HG03095 (cell line): ENCODE measurements around the gene BCKDK.
"Not testable (repeated sequence)": the region's sequence is repeated elsewhere in the genome, so short reads cannot be mapped to it uniquely, and the experiment has no call there.

Experiments used
- ATAC-seq: cut with Tn5 transposase; IDR thresholded peaks from one replicate; pipeline ENCODE4 v1.9.1; 2021; ENCODE audit warnings: moderate library complexity; ENCODE audit not compliant: unreplicated experiment

BCKDK gene

DNA sequence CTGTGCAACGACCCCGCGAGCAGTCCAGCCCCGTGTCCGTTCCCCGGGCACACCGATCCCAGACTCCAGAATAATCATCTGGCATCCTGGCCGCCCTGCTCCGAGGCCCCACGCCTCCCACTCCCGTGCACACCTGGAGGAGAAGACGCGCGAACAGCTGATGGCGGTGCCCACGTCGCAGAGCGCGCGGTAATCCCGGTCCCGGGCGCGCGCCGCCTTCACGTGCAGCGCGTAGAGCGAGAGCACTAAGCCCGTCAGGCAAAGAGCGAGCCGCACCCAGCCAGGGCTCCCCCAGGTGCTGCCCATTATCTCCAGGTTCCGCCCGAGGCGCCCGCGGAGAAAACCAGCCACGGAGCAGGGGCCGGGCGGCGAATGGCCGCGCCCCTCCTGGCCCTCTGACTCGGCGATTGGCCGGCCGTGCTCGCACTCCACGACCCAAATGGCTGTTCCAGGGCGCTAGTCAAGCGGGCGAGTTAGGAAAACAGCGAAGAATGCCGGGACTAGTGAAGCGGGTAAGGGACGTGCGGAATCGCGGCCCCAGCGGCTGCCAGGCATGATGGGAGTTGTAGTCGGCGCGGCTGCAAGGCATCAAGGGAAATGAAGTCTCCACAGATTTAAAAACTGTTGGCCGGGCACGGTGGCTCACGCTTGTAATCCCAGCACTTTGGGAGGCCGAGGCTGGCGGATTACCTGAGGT is 13.6 kb upstream of the BCKDK start, which contains the start of gene VKORC1:
TSS of gene VKORC1 (minus strand) at position 374 of the 697 bp plus-strand sequence. CDS start at position 306, 68 bp downstream.
- ATAC-seq, result peak; percentile 81

DNA sequence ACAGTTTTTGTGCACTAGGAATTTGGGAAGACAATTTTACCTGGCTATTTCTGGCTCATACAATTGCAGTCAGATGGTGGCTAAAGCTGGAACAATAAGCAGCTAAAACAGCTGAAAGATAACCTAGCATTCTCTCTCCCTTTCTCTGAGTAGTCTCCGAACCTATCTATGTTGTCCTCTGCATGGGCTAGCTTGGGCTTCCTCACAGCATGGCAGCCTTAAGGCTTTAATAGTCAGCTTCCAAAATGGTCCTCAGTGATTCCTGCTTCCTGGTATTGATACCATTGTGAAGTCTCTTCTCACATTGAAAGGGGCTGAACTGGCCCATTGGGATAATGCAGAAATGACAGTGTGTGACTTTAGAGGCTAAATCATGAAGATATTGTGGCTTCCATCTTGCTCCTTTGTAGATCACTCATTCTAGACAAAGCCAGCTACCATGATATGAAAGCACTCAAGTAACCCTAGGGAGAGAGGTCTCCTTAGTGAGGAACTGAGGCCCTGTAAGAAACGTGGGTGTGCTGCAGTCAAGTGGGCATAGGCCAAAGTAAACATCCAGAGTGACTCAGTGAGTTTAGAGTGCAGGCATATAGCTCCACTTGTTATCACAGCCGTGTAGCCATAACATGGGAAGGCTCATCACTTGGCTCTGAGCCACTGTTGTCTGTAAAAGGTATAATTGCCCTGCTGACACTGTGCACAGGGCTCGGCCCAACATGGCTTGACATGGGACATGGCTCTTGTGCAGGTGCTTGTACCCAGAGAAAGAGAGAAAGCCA is 8.1 kb upstream of the BCKDK start:
- ATAC-seq, result no peak

DNA sequence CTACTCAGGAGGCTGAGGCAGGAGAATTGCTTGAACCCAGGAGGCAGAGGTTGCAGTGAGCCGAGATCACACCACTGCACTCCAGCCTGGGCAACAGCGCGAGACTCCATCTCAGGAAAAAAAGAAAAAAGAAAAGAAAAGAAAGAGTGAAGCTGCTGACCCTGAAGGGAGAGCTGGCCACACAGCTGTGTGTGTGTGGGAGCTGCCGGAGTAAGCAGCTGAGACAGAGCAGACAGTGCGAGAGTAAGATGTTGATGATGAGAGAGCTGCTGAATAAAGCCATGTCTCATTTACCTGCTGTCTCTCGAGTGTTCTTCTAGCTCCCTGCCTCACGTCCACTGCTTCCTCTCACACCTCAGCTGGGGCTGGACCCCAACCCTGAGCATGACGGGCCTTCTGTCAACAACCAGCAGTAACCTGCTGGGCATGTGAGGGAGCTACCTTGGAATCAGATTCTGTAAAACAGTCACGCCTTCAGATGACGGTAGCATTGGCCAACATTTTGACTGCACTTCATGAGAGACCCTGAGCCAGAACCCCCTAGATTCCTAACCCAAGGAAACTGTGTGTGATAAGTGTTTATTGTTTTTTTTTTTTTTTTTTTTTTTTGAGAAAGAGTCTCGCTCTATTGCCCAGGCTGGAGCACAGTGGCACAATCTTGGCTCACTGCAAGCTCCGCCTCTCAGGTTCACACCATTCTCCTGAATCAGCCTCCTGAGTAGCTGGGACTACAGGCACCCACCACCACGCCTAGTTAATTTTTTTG is 7.1 kb upstream of the BCKDK start:
- ATAC-seq, result not testable (repeated sequence)

DNA sequence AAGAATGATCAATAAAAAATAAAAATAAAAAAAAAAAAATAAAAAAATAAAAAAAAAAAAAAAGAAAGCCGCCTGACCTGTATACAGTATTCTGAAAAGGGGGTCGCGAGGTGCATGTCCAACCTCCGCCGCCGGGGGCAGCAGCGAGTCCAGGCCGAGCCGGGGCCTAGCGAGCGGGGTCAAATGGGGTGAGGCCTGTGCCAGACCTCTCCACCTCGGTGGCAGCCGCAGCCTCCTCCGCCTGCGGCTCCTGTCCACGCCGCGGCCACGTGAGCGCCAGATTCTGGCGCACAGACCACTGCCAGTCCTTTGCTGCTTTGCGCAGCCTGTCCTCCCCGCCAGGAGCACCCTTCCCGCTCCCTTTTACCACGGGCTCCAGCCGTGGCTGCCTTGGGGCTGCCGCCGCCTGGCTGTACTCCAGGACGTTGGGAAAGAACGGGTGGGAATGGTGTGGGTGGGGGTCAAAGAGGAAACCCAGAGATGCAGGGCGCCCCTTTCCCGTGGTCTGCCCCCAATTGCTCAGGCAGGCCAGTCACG is 2.4 kb upstream of the BCKDK start:
- no peak for ATAC-seq

DNA sequence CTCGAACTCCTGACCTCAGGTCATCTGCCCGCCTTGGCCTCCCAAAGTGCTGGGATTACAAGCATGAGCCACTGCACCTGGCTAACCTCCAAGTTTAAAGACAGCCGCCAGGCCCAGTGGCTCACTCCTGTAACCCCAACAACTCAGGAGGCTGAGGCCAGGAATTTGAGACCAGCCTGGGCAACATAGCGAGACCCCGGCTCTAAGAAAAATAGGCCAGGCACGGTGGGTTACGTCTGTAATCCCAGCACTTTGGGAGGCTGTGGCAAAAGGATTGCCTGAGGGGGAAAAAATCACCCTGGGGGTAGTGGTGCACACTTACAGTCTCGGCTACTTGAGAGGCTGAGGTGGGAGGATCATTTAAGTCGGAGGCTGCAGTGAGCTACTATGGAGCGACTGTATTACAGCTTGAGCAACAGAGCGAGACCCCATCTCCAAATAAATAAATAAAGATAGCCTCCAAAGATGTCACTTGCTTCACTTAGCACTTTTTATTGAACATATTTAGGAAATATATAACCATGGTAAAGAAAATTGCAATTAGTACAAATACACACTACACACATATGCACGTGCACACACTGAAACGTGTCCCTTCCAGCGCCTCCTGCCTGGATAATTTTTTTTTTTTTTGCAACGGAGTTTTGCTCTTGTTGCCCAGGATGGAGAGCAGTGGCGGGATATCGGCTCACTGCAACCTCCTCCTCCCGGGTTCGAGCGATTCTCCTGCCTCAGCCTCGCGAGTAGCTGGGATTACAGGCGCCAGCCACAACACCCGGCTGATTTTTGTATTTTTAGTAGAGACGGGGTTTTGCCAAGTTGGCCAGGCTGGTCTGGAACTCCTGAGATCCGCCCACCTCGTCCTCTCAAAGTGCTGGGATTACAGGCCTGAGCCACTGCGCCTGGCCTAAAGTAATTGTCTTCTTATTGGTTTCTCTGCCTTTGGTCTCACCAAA is 1.4 kb upstream of the BCKDK start:
- no peak for ATAC-seq

DNA sequence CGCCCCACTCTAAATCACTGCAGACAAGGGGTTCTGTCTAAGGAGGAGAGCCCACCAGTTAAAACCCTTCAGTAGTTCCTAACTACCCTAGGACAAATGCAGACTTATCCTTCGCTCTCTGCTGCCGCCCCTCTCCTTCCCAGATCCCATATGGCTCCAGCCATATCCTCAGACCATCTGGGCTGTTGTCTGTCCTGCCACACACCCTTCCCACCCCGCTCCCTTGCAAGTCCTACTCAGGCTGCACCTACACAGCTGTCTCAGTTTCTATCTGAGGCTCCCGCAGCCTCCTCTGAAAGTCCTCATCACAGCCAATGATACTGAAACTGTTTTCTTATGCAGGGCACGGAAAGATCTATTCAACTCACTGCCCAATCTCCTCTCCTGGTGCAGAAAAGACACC is 720 bp upstream of the BCKDK start:
- peak; percentile 43 for ATAC-seq

DNA sequence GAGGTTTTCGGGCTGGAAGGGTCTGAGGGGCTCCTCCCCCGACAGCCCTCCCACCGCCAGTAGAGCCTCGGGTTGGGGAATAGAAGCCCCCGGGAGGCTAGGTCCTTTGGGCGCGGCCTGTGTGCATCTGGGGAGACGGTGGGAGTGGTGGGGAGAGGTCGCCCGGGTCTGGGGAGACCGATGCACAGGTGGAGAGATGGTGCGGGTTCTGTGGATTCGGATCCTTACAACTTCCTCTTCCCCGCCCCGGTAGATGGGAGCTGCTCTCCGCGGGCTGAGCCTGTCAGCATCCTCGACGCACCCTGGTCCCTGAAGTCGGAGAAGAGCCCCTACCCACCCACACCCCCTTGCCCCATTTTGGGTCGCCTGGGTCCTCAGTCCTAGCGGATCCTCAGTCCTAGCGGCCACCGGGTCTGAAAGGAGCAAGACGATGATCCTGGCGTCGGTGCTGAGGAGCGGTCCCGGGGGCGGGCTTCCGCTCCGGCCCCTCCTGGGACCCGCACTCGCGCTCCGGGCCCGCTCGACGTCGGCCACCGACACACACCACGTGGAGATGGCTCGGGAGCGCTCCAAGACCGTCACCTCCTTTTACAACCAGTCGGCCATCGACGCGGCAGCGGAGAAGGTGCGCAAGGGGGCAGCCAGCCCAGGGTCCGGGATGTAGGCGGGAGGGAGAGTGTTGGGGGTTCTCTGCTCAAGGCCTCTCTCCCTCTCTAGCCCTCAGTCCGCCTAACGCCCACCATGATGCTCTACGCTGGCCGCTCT is 790 bp downstream of the BCKDK start:
- ATAC-seq, result no peak

DNA sequence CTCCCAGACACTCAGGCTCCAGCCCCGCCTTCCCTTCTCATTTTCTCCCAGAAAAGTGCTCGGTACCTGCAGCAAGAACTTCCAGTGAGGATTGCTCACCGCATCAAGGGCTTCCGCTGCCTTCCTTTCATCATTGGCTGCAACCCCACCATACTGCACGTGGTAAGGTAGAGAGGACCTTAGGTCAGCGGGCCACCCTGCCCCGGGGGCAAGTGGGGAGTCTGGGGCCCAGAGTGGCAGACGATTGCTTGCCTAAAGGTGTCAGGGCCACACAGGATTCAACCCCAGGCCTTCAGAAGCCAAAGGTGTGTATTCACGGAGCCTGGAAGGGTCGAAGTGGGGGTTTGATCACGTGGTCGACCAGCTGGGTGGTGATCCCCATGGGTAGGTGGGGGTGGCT is 1.4 kb downstream of the BCKDK start:
- no peak for ATAC-seq

DNA sequence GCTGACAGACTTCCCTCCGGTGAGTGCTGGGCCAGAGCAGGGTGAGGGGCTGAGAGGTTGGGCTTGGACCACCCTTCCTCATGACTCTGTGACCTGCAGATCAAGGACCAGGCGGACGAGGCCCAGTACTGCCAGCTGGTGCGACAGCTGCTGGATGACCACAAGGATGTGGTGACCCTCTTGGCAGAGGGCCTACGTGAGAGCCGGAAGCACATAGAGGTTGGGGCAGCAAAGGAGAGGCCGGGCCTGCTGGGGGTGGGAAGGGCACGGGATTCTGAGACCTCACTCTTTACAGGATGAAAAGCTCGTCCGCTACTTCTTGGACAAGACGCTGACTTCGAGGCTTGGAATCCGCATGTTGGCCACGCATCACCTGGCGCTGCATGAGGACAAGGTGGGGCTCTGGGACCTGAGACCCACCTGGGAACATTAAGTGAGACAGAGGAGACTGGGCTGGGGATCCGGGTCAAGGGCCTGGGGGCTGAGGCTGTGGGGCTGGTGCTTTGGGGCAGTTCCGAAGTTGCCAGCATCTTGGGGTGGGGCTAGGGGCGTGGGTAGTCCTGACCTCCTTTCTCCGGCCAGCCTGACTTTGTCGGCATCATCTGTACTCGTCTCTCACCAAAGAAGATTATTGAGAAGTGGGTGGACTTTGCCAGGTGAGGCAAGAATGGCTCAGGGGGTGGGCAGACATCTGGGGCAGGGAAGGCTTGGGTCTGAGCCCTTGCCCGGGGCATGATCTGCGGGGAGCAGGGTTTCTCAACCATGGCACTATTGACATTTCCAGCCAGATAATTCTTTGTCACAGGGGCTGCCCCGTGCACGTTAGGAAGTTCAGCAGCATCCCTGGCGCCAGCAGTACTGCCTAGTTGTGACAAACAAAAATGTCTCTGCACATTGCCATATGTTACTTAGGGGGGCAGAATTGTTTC is 2.2 kb downstream of the BCKDK start:
- no peak for ATAC-seq

DNA sequence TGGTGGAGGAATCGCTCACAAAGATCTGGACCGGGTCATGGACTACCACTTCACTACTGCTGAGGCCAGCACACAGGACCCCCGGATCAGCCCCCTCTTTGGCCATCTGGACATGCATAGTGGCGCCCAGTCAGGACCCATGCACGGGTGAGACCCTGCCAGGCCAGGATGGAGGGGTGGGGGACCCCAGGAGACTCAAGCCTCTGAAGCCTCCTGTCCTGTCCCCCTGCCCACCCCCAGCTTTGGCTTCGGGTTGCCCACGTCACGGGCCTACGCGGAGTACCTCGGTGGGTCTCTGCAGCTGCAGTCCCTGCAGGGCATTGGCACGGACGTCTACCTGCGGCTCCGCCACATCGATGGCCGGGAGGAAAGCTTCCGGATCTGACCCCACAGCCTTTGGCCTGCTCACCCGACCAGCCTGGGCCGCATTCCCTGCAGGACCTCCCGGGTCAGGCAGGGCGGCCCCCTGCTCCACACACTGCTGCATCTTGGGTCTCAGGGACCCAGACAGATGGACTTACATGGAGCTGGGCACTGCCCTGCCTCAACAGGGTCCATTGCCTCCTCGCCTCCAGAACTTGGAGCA is 3.8 kb downstream of the BCKDK start:
- no peak for ATAC-seq

DNA sequence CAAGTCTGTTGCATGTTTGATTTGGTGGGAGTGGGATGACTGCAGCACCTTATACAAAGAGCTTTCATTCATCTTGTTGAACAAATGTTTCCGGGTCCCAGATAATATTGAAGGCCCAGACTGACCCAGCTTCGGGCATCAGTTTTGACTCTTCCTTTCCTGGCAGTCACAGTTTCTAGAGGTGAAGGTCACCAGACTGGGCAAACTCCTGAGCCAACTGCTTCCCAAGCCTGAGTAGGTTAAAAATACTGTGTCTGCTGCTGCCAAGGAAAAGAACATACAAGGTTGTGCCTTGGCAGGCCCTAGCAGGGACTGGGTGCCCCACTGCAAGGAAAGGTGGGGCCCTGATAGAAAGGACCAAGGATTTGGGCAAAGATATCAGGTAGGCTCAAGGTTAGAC is 4.5 kb downstream of the BCKDK start:
- ATAC-seq, result no peak

DNA sequence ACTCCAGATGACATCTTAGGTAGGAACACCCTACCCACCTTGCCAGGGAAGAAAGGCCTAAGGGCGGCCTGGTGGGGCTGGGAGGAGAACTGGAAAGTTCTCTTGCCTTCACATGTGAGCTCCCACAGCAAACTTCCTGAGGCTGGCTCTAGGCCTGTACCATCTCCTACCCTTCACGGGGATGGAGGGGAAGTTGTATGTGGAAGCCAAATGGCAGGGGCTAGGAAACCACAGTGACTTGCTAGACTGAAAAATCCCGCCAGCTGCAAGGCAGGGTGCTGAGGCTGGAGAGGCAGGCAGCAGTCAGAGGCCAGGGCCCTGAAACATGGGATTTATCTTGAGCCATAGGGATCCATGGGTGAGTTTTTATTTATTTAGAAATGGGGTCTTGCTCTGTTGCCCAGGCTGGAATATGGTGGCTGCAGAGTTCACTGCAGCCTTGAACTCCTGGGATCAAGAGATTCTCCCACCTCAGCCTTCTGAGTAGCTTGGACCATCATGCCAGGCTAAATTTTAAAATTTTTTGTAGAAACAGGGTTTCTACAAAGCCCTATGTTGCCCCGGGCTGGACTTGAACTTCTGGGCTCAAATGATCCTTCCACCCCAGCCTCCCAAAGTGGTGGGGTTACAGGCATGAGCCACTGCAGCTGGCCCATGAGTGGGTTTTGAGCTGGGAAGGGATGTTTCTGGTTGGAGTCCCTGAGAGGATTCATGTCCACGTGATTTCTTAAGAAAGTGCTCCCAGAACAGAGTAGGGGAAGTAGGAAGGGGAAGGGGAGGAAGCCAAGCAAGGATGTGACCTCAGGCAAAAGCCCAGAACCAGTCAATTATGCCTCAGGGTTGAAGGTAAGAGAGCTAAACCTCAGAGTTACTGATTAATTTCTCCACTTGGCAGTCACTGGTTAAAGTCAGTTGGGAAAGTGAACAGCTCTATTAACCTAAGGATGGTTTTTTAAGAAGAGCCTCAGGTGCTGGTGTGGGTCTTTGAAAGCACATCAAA is 5.2 kb downstream of the BCKDK start:
- ATAC-seq, result no peak

DNA sequence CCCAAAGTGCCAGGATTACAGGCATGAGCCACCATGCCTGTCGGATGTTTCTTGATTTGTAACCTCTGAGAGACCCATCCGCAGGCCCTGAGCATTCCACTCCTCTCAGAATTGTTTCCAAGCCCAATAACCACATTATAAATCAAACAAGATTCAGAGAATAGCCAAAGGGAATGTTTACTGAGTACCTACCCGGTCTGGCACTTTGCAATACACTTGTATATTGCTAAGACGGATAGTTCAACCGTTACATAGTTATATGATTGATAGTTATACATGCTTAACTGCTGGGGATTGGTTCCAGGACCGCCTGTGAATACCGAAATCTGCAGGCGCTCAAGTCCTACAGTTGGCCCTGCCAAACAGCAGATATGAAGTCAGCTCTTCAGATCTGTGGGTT is 6.3 kb downstream of the BCKDK start:
- no peak for ATAC-seq

DNA sequence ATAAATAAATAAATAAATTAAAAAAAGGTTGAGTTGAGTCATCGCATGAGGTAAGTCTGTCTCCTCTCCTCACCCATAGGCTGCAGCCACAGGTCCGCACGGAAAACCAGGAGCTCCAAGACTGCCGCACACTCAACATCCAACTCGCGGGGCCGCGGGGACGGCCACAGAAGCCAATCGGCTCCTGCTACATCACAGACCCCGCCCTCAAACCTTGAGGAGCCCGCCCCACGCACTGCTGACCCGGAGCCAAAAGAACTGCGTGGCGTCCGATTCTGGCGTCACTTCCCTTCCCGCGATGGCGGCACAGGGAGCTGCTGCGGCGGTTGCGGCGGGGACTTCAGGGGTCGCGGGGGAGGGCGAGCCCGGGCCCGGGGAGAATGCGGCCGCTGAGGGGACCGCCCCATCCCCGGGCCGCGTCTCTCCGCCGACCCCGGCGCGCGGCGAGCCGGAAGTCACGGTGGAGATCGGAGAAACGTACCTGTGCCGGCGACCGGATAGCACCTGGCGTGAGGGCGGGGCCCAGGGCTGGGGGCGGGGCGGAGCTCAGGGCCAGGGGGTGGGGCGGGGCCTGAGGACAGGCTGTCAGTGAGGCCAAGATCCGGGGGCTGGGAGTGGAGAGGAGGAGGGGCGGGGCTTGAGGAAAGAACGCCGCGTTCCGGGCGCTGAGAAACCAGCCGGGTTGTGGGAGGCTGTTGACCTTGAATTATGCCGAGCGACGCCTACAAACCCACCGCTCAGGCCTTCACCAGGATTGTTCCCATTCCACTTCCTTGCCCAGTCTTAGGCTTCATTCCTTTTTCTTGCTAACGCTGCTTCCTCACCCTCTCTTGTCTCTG is 9.4 kb downstream of the BCKDK start, which contains the start of gene KAT8:
TSS of gene KAT8 (plus strand) at position 281 of the 839 bp plus-strand sequence. CDS start at position 299, 18 bp downstream.
- peak; percentile 89 for ATAC-seq

DNA sequence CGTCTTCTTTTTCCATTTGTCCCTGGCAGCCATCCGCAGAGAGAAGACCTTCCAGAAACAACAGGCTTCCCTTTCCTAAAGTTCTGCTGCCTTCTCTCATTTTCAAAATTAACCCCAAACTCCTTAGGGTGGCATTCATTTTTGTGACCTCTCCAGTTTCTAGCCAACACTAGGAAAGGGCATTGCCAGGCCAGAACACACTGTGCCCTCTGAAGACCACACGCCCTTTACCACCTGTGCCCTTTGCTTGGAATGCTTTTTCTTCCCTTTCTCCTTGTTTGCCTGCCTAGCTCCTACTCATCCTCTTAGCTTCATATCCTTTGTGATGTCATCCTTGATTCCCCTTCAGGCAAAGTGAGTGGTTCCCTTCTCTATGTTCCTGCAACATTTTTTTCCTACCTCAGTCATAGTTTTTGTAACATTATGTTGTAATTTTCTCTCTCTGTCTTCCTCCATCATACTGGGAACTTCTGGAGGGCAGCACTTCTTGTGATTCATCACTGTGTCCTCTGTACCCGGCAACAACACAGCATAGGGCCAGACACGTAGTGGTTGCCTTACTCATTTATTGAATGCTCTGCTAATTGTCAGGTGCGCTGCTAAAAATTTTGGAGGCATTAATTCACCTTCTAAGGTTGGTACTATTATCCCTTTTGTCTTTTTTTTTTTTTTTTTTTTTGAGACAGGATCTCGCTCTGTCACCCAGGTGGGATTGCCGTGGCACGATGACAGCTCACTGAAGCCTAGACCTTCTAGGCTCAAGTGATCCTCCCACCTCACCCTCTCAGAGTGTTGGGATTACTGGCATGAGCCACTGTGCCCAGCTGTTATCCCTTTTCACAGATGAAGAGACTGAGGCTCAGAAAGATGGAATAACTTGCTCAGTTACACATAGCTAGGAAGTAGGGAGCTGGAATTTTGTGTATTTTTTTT is 10.3 kb downstream of the BCKDK start:
- no peak for ATAC-seq
